T47D (cell line): ENCODE results near the gene SEC22A.

Source experiments
- DNase-seq, 2 experiments: peaks; one replicate each; pipeline versions ENCODE4 v3.0.0 to v3.0.0-alpha.2; 2011 to 2012; ENCODE audit warnings: low read depth in 1 of 2, low spot score in 1 of 2
- JUND ChIP-seq: IDR thresholded peaks from 2 replicates; pipeline ENCODE4 v1.6.1; 2012; ENCODE audit warnings: low read depth
- in situ Hi-C: cut with HindIII; loops from 2 replicates; pipeline ENCODE4 v1.10.0; 2016; ENCODE audit warnings: low sequenced_read_pairs, low pct_unique_long_range_greater_than_20kb

SEC22A gene

GRCh38 chr3:123312331-123313265 lies 110.9 kb downstream of the SEC22A start:
- in situ Hi-C loops, result no loop called here
- DNase-seq, result no peak
- TF ChIP-seq JUND, result no peak

- DNase-seq, result no peak
- in situ Hi-C loops, result no loop called here
- TF ChIP-seq JUND, result no peak
Observed at GRCh38 chr3:123313889-123314288, 112.1 kb downstream of the SEC22A start.

- no peak for DNase-seq
- in situ Hi-C loops, result no loop called here
- no peak for TF ChIP-seq JUND
Observed at GRCh38 chr3:123314359-123315270, 112.9 kb downstream of the SEC22A start.

- TF ChIP-seq JUND, result no peak
- in situ Hi-C loops, result no loop called here
- no peak for DNase-seq
Observed at GRCh38 chr3:123315271-123315595, 113.5 kb downstream of the SEC22A start.

- DNase-seq, result no peak
- no peak for TF ChIP-seq JUND
- in situ Hi-C loops, result no loop called here
Observed at GRCh38 chr3:123317716-123318115, 116.0 kb downstream of the SEC22A start.

- TF ChIP-seq JUND, result no peak
- in situ Hi-C loops, result no loop called here
- no peak for DNase-seq
Observed at GRCh38 chr3:123318374-123318773, 116.6 kb downstream of the SEC22A start.

- no peak for TF ChIP-seq JUND
- no peak for DNase-seq
- in situ Hi-C loops, result no loop called here
Observed at GRCh38 chr3:123319760-123320159, 118.0 kb downstream of the SEC22A start.

GRCh38 chr3:123320221-123320620 lies 118.5 kb downstream of the SEC22A start:
- no peak for DNase-seq
- TF ChIP-seq JUND, result no peak
- in situ Hi-C loops, result no loop called here

- in situ Hi-C loops, result no loop called here
- DNase-seq, result no peak
- no peak for TF ChIP-seq JUND
Observed at GRCh38 chr3:123321806-123322205, 120.1 kb downstream of the SEC22A start.

GRCh38 chr3:123322866-123323265 lies 121.1 kb downstream of the SEC22A start:
- no peak for DNase-seq
- no peak for TF ChIP-seq JUND
- in situ Hi-C loops, result no loop called here
